B cell (primary cell): ENCODE data around the gene DYRK3. TPM values are rescaled to one million over a fixed set of nuclear protein-coding genes. Genes with fewer than 3 reads are reported as not detected.

Experiments
- ATAC-seq: fragments of 200-7000 bp; cut with Tn5 transposase; one replicate; pipeline ENCODE4 v1.10.0; 2021; ENCODE audit warnings: low read depth, mild to moderate bottlenecking, moderate number of reproducible peaks, moderate library complexity
- CTCF ChIA-PET: fragments of 350-600 bp; sonication (Branson Sonifier 250); formaldehyde crosslinking; loops from one replicate; lab custom pipeline; 2021; ENCODE audit warnings: antibody characterized with exemption, inconsistent platforms; lab: Charles Lee
- POLR2A ChIA-PET: fragments of 350-600 bp; sonication (Branson Sonifier 250); formaldehyde crosslinking; loops from one replicate; lab custom pipeline; 2021; ENCODE audit warnings: antibody characterized with exemption; lab: Charles Lee
- DNase-seq: peaks from one replicate; pipeline ENCODE4 v3.0.0; 2013
- H2AFZ ChIP-seq: 2 replicates; pipeline ENCODE4 v1.6.1; 2012; ENCODE audit warnings: mild to moderate bottlenecking, low read depth, low read length; ENCODE audit not compliant: insufficient read depth, poor library complexity, severe bottlenecking
- H3K27ac ChIP-seq, 2 donors: 1 replicate in 1 of 2; 2 replicates in 1 of 2; pipeline ENCODE4 v1.5.1; 2012 to 2013; ENCODE audit warnings: low read length in 2 of 2, mild to moderate bottlenecking in 2 of 2, moderate library complexity in 1 of 2
- H3K27me3 ChIP-seq, 4 experiments: fragments of 200-600 bp in 1 of 4; sonication (generic) in 1 of 4; replicated peaks in 1 of 4; 1 replicate in 2 of 4; 2 replicates in 2 of 4; pipeline versions ENCODE4 v1.6.1 to v1.7.0; 2013 to 2016; ENCODE audit warnings: low read length in 3 of 4, mild to moderate bottlenecking in 2 of 4, mixed read lengths in 1 of 4, moderate library complexity in 1 of 4; ENCODE audit not compliant: insufficient read depth in 4 of 4, control insufficient read depth in 3 of 4; ENCODE audit errors: control extremely low read depth in 1 of 4
- H3K36me3 ChIP-seq, 2 experiments: replicated peaks in 1 of 2; 1 replicate in 1 of 2; 2 replicates in 1 of 2; pipeline versions ENCODE4 v1.6.1 to v1.7.1; 2013; ENCODE audit warnings: low read length in 1 of 2; ENCODE audit not compliant: insufficient read depth in 2 of 2, control insufficient read depth in 1 of 2; ENCODE audit errors: control extremely low read depth in 1 of 2, extremely low read depth in 1 of 2
- H3K4me1 ChIP-seq, 2 donors: fragments of 200-600 bp in 1 of 2; sonication (generic) in 1 of 2; 1 replicate in 1 of 2; 2 replicates in 1 of 2; pipeline versions ENCODE4 v1.5.1 to v1.6.1; 2013 to 2017; ENCODE audit warnings: low read length in 2 of 2; ENCODE audit not compliant: control insufficient read depth in 2 of 2, insufficient read depth in 2 of 2
- H3K4me2 ChIP-seq: replicated peaks from 2 replicates; pipeline ENCODE3; 2012; ENCODE audit warnings: mild to moderate bottlenecking, low read depth, low read length; ENCODE audit not compliant: poor library complexity, severe bottlenecking
- H3K4me3 ChIP-seq, 5 experiments: fragments of 200-600 bp in 1 of 5; sonication (generic) in 1 of 5; 1 replicate in 3 of 5; 2 replicates in 2 of 5; pipeline versions ENCODE4 v1.5.1 to v1.7.0; 2011 to 2016; ENCODE audit warnings: low read length in 4 of 5, mild to moderate bottlenecking in 4 of 5, low read depth in 2 of 5, control low read depth in 1 of 5, moderate library complexity in 1 of 5; ENCODE audit not compliant: insufficient read depth in 1 of 5; ENCODE audit errors: control extremely low read depth in 1 of 5, extremely low read depth in 1 of 5
- H3K79me2 ChIP-seq: fragments of 200-600 bp; sonication (generic); one replicate; pipeline ENCODE4 v1.6.0; 2016; ENCODE audit warnings: low read length; ENCODE audit not compliant: control insufficient read depth, insufficient read depth
- H3K9ac ChIP-seq: fragments of 200-600 bp; sonication (generic); 2 replicates; pipeline ENCODE4 v1.6.1; 2017; ENCODE audit warnings: mild to moderate bottlenecking, low read length, moderate library complexity
- H3K9me3 ChIP-seq, 3 donors: one replicate each; pipeline versions ENCODE4 v1.6.1 to v1.7.1; 2013; ENCODE audit warnings: low read length in 2 of 3; ENCODE audit not compliant: control insufficient read depth in 2 of 3, insufficient read depth in 1 of 3; ENCODE audit errors: control extremely low read depth in 1 of 3
- H4K20me1 ChIP-seq: 2 replicates; pipeline ENCODE4 v1.6.0; 2012; ENCODE audit warnings: mild to moderate bottlenecking, low read length; ENCODE audit not compliant: insufficient read depth, control insufficient read depth, poor library complexity, severe bottlenecking
- H3K27ac Mint-ChIP-seq: one replicate; pipeline ENCODE4 v1.8.0; 2021; ENCODE audit warnings: mixed read lengths
- H3K27me3 Mint-ChIP-seq: one replicate; pipeline ENCODE4 v1.8.0; 2021; ENCODE audit warnings: mixed read lengths
- H3K4me1 Mint-ChIP-seq: one replicate; pipeline ENCODE4 v1.8.0; 2021; ENCODE audit warnings: mixed read lengths
- H3K4me3 Mint-ChIP-seq: one replicate; pipeline ENCODE4 v1.8.0; 2021; ENCODE audit warnings: mixed read lengths
- H3K9me3 Mint-ChIP-seq: one replicate; pipeline ENCODE4 v1.8.0; 2022; ENCODE audit warnings: mixed read lengths; ENCODE audit not compliant: insufficient read depth
- EZH2 ChIP-seq: IDR thresholded peaks from 2 replicates; pipeline ENCODE4 v1.6.1; 2012; ENCODE audit warnings: borderline replicate concordance, low read depth, mild to moderate bottlenecking, moderate library complexity, low read length; ENCODE audit not compliant: insufficient read depth, poor library complexity, severe bottlenecking
- WGBS: methylation state at CpG from one replicate; pipeline ENCODE4 v1.1.5; 2013; ENCODE audit warnings: missing lambda C conversion rate; ENCODE audit not compliant: insufficient coverage; 5-methylcytosine and 5-hydroxymethylcytosine counted together
- intact Hi-C: fragments of 100-400 bp; cut with micrococcal nuclease; formaldehyde crosslinking; loops from one replicate; pipeline ENCODE4 v1.10.0; 2022
- polyA plus RNA-seq: library from polyadenylated mRNA; depleted of rRNA; stranded (reverse); fragments of >200 nt; gene quantifications from 2 replicates; pipeline ENCODE4 v1.2.3, GENCODE V29; 2012
- total RNA-seq, 2 donors: library from RNA; stranded (reverse); fragments of 120-200 nt in 1 of 2; gene quantifications; 1 replicate in 1 of 2; 2 replicates in 1 of 2; pipeline versions ENCODE4 v1.2.3 to v1.2.4, GENCODE V29; 2013 to 2022
- TF ChIP-seq, protein P1 (sequence below): fragments of 200-600 bp; IDR thresholded peaks from one replicate; pipeline ENCODE4 v1.8.0; 2022; ENCODE audit warnings: antibody characterized with exemption, mild to moderate bottlenecking

DYRK3 gene
- total and polyA plus RNA-seq, 2 donors (not counting 1 experiment from before 2014, with no cell fraction given): 0.30 TPM; not detected in 1

DNA sequence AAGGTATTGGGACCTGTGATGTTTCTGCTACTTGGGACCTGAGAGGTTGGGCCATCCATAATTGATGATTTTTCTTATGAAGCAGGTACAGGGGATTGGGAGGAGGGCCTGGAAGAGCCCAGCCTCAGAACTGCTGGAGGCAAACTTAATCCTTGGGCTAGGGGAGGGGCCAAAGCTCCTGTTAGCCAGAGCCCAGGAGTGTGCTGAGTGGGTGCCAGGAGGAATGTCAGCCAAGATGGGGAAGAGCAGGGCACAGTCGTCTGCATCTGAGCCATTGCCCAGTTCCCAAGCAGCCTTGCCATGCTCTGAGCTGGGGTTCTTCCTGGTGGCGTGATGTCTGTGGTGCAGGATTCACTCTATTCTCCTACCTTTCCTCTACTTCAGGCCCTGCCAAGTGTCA, 55.2 kb downstream of the DYRK3 start:
- intact Hi-C loops: no loop called here
- Histone ChIP-seq H3K27me3 (no peaks in the 10 kb centered on the region), H3K4me1 (peaks cover 39 to 50% of the 10 kb centered on the region in 2 donors), H3K4me2 (no peak overlapping the region), H3K4me3 (no peak overlapping the region), H3K9ac (no peak overlapping the region), H4K20me1 (peaks cover 85% of the 10 kb centered on the region), H2AFZ (no peak overlapping the region), H3K27ac (no peak overlapping the region), H3K36me3 (peaks cover 0 to 16% of the 10 kb centered on the region in 2 experiments), H3K79me2 (peaks cover 97% of the 10 kb centered on the region), H3K9me3 (no peaks in the 10 kb centered on the region)
- H3K4me1 Mint-ChIP-seq: peaks cover 90% of the 10 kb centered on the region
- 83% methylated on average over 1 of the region's 2 CpGs for WGBS
- CTCF ChIA-PET: interaction anchor here (1.1 to 4.1 kb wide), 8 partner anchors 16 to 243 kb away, joined by 4 to 21 read pairs (median 5); no protein-coding TSS in a partner anchor
- no peaks in the 10 kb centered on the region for H3K9me3 Mint-ChIP-seq
- ATAC-seq: no peak
- no peak for DNase-seq
- TF ChIP-seq, protein P1, sequence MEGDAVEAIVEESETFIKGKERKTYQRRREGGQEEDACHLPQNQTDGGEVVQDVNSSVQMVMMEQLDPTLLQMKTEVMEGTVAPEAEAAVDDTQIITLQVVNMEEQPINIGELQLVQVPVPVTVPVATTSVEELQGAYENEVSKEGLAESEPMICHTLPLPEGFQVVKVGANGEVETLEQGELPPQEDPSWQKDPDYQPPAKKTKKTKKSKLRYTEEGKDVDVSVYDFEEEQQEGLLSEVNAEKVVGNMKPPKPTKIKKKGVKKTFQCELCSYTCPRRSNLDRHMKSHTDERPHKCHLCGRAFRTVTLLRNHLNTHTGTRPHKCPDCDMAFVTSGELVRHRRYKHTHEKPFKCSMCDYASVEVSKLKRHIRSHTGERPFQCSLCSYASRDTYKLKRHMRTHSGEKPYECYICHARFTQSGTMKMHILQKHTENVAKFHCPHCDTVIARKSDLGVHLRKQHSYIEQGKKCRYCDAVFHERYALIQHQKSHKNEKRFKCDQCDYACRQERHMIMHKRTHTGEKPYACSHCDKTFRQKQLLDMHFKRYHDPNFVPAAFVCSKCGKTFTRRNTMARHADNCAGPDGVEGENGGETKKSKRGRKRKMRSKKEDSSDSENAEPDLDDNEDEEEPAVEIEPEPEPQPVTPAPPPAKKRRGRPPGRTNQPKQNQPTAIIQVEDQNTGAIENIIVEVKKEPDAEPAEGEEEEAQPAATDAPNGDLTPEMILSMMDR: no peak
- no peak for TF ChIP-seq EZH2
- H3K27me3 Mint-ChIP-seq: no peaks in the 10 kb centered on the region
- no peak overlapping the region for H3K27ac Mint-ChIP-seq
- POLR2A ChIA-PET: no interaction called here
- H3K4me3 Mint-ChIP-seq: no peak overlapping the region

DNA sequence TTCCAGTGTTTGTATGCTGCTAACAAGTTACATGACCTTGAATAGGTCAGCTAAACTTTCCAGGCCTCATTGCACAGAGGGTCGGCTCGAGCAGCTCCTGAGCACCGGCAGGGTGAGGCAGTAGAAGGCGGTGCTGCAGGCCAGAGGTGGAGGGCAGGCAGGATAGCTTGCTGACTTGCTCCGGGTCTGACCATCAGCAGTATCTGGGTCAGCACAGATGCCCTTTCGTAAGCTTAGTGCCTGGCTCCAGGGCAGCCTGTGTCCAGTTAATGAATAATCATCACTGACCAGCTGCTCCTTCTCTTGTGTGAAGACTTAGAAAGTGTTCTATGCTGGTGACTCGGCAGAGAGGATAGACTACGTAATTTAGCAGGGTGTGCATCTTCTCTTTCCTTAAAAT, 56.3 kb downstream of the DYRK3 start:
- Mint-ChIP-seq H3K4me1 (peaks cover 91% of the 10 kb centered on the region), H3K9me3 (no peaks in the 10 kb centered on the region), H3K4me3 (no peak overlapping the region), H3K27me3 (no peaks in the 10 kb centered on the region), H3K27ac (no peak overlapping the region)
- Histone ChIP-seq H3K27ac (no peak overlapping the region), H2AFZ (no peak overlapping the region), H3K4me3 (no peak overlapping the region), H3K79me2 (peaks cover 98% of the 10 kb centered on the region), H3K27me3 (no peaks in the 10 kb centered on the region), H3K36me3 (peaks cover 0 to 25% of the 10 kb centered on the region in 2 experiments), H3K9me3 (no peaks in the 10 kb centered on the region), H3K9ac (no peak overlapping the region), H4K20me1 (peaks cover 96% of the 10 kb centered on the region), H3K4me1 (peaks cover 37 to 50% of the 10 kb centered on the region in 2 donors), H3K4me2 (no peak overlapping the region)
- ATAC-seq: no peak
- intact Hi-C loops: no loop called here
- POLR2A ChIA-PET: interaction anchor here (0.6 kb wide), 1 partner anchor 25 kb away, joined by 3 read pairs; no protein-coding TSS in a partner anchor
- WGBS: 97% methylated on average over 6 of the region's 8 CpGs
- CTCF ChIA-PET: interaction anchor here (0.7 to 4.1 kb wide), 11 partner anchors 8 to 117 kb away, joined by 3 to 21 read pairs (median 3); no protein-coding TSS in a partner anchor
- TF ChIP-seq, protein P1: no peak
- no peak for TF ChIP-seq EZH2
- DNase-seq: no peak
